ENCODE data around the gene MGAT5.

Gene MGAT5

DNA sequence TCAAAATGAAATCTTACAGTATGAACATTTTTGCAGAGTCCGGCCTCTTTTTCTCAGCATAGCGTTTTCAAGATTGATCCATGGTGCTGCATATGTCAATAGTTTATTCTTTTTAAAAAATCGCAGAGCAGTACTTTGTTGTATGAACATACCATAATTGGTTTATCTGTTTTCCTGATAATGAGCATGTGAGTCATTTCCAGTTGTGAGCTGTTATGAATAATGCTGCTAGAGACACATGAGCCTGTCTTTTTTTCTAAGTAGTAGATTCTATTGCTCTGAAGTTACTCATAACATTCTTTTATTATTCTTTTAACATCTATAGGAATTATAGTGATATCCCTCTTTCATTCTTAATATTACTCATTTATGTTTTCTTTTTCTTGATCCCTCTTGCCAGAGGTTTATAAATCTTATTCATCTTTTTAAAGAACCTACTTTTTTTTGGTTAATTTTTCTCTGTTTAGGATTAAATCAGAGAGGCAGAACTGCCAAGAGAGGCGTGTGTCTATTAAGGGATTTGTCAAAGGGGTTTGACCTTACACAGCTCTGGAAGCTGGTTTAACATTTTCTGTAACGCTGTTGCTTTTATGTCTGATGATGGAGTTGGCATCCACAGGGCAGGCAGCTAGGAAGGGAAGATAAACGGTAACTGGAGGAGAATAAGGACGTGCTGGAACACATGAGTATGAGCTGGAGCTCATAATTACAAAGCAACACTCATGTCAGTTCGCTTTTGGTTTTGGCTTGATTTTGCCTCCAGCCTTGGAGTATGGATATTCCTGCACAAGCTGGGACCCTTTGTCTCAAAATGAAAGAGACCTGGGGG is 47.4 kb downstream of the MGAT5 start:
- no peak overlapping the region for H3K4me3 ChIP-seq (IDR thresholded peaks at IDR 0.05; ENCODE audit: insufficient read depth, low read depth, low read length)
- TF ChIP-seq, protein P1, sequence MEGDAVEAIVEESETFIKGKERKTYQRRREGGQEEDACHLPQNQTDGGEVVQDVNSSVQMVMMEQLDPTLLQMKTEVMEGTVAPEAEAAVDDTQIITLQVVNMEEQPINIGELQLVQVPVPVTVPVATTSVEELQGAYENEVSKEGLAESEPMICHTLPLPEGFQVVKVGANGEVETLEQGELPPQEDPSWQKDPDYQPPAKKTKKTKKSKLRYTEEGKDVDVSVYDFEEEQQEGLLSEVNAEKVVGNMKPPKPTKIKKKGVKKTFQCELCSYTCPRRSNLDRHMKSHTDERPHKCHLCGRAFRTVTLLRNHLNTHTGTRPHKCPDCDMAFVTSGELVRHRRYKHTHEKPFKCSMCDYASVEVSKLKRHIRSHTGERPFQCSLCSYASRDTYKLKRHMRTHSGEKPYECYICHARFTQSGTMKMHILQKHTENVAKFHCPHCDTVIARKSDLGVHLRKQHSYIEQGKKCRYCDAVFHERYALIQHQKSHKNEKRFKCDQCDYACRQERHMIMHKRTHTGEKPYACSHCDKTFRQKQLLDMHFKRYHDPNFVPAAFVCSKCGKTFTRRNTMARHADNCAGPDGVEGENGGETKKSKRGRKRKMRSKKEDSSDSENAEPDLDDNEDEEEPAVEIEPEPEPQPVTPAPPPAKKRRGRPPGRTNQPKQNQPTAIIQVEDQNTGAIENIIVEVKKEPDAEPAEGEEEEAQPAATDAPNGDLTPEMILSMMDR (conservative IDR thresholded peaks at IDR 0.05; ENCODE audit: low read depth, low read length), result no peak
- no peaks in the 10 kb centered on the region for H3K4me1 ChIP-seq (ENCODE audit: low read depth, poor library complexity, severe bottlenecking)
- H3K9ac ChIP-seq, result no peak overlapping the region
- H3K27ac ChIP-seq, result no peak overlapping the region
- no peaks in the 10 kb centered on the region for H3K27me3 ChIP-seq (ENCODE audit: insufficient read depth, low read depth)
- no peak overlapping the region for H2AFZ ChIP-seq (ENCODE audit: low read depth)
- no peaks in the 10 kb centered on the region for H3K79me2 ChIP-seq (ENCODE audit: insufficient read depth, low read depth)
- H4K20me1 ChIP-seq (ENCODE audit: insufficient read depth), result no peaks in the 10 kb centered on the region
- H3K4me2 ChIP-seq, result no peak overlapping the region
- H3K36me3 ChIP-seq (ENCODE audit: insufficient read depth), result no peaks in the 10 kb centered on the region

DNA sequence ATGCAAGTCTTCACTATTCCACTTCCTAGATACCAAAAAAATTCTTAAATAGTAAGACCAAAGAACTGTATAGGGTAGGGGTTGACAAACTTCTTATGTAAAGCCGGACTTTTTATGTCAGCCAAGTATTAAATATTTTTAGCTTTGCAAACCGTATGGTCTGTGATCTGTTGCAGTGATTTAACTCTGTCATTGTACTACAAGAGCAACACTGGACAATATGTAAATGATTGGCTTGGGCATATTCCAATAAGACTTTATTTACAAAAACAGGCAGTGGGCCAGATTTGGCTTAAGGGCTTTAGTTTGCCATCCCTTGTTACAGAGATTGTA is 48.0 kb downstream of the MGAT5 start:
- Histone ChIP-seq H3K4me2 (no peak overlapping the region), H3K27me3 (ENCODE audit: insufficient read depth, low read depth) (no peaks in the 10 kb centered on the region), H3K36me3 (ENCODE audit: insufficient read depth) (no peaks in the 10 kb centered on the region), H3K4me3 (IDR thresholded peaks at IDR 0.05; ENCODE audit: insufficient read depth, low read depth, low read length) (no peak overlapping the region), H3K4me1 (ENCODE audit: low read depth, poor library complexity, severe bottlenecking) (no peaks in the 10 kb centered on the region), H3K79me2 (ENCODE audit: insufficient read depth, low read depth) (no peaks in the 10 kb centered on the region), H4K20me1 (ENCODE audit: insufficient read depth) (no peaks in the 10 kb centered on the region), H2AFZ (ENCODE audit: low read depth) (no peak overlapping the region), H3K27ac (no peak overlapping the region), H3K9ac (no peak overlapping the region)
- TF ChIP-seq, protein P1 (conservative IDR thresholded peaks at IDR 0.05; ENCODE audit: low read depth, low read length), result no peak

DNA sequence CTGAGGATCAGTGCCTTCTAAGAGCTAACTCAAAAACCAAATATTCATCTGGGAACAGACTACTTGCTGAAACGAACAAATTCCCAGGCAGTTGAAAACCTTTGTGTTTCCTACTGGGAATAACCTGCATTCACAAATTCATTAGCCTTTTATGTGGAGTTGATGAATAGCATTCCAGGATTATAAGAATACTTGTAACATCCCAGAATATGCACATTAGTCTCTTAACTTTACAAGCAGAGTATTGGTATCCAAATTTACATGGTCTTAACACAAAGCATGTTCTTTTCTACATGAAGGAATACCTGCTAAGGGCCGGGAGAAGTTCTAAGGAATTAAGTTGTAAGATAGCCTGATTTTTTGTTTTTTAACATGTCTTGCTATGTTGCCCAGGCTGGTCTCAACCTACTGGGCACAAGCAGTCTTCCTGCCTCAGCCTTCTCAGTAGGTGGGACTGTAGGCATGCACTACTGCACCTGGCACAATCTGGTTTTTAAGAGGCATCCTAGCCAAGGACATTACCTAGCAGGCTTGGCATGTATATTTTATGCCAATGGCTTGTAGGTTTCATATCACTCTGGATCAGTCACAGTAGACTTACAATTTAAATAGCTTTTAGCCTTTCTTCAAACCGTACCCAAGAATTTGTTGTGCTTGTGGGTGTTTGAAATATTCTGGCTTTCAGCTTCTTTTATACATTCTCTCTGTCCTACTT is 50.7 kb downstream of the MGAT5 start:
- Histone ChIP-seq H3K27ac (no peak overlapping the region), H3K4me3 (IDR thresholded peaks at IDR 0.05; ENCODE audit: insufficient read depth, low read depth, low read length) (no peak overlapping the region), H3K79me2 (ENCODE audit: insufficient read depth, low read depth) (no peaks in the 10 kb centered on the region; the same call in 1 of the 2 replicates), H3K4me1 (ENCODE audit: low read depth, poor library complexity, severe bottlenecking) (no peaks in the 10 kb centered on the region), H3K9ac (no peak overlapping the region), H4K20me1 (ENCODE audit: insufficient read depth) (no peaks in the 10 kb centered on the region), H2AFZ (ENCODE audit: low read depth) (no peak overlapping the region), H3K4me2 (no peak overlapping the region), H3K36me3 (ENCODE audit: insufficient read depth) (no peaks in the 10 kb centered on the region), H3K27me3 (ENCODE audit: insufficient read depth, low read depth) (no peaks in the 10 kb centered on the region)
- TF ChIP-seq, protein P1 (conservative IDR thresholded peaks at IDR 0.05; ENCODE audit: low read depth, low read length), result no peak

DNA sequence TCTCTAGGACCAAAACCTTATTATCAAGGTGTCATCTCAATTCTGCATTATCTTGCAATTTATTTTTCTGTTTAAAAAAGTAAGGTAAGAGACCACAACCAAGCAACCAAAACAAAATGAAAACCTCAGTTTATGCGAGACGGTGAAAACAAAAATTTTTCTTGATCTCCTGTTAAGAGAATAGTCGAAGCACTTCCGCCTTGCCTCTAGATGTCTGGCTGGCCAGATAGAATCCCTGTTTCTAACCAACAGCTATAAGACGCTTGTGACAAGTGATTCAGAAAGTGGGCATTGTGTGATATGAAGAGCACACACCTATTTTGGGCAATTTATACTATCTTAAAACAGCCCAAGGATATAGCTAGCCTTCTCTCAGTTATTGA is 51.2 kb downstream of the MGAT5 start:
- Histone ChIP-seq H3K4me1 (ENCODE audit: low read depth, poor library complexity, severe bottlenecking) (no peaks in the 10 kb centered on the region), H4K20me1 (ENCODE audit: insufficient read depth) (no peaks in the 10 kb centered on the region), H3K4me3 (IDR thresholded peaks at IDR 0.05; ENCODE audit: insufficient read depth, low read depth, low read length) (no peak overlapping the region), H3K36me3 (ENCODE audit: insufficient read depth) (no peaks in the 10 kb centered on the region), H3K27ac (no peak overlapping the region), H3K27me3 (ENCODE audit: insufficient read depth, low read depth) (no peaks in the 10 kb centered on the region), H3K4me2 (no peak overlapping the region), H2AFZ (ENCODE audit: low read depth) (no peak overlapping the region), H3K79me2 (ENCODE audit: insufficient read depth, low read depth) (no peaks in the 10 kb centered on the region; the same call in 1 of the 2 replicates), H3K9ac (no peak overlapping the region)
- TF ChIP-seq, protein P1 (conservative IDR thresholded peaks at IDR 0.05; ENCODE audit: low read depth, low read length), result no peak
